Mucosa of descending colon (tissue), 3 donors: ENCODE results near the gene ZNF579. TPM values are rescaled to one million over a fixed set of nuclear protein-coding genes. Genes with fewer than 3 reads are reported as not detected.
"Not testable (repeated sequence)": the region's sequence is repeated elsewhere in the genome, so short reads cannot be mapped to it uniquely, and the experiment has no call there.

Experiments
- ATAC-seq: fragments of 200-7000 bp; cut with Tn5 transposase; one replicate; pipeline ENCODE4 v1.9.1; 2020; ENCODE audit warnings: mild to moderate bottlenecking, moderate library complexity
- DNase-seq, 3 donors: peaks; one replicate each; pipeline ENCODE4 v3.0.0-alpha.2; 2020
- H3K36me3 ChIP-seq: fragments of 200-600 bp; one replicate; pipeline ENCODE4 v1.8.0; 2021; ENCODE audit warnings: low read depth, mild to moderate bottlenecking
- H3K4me1 ChIP-seq: fragments of 200-600 bp; one replicate; pipeline ENCODE4 v1.8.0; 2021; ENCODE audit warnings: low read depth, mild to moderate bottlenecking
- H3K4me3 ChIP-seq: fragments of 200-600 bp; one replicate; pipeline ENCODE4 v1.8.0; 2021; ENCODE audit warnings: mild to moderate bottlenecking
- H3K9me3 ChIP-seq: fragments of 200-600 bp; one replicate; pipeline ENCODE4 v1.8.0; 2021; ENCODE audit warnings: mild to moderate bottlenecking
- intact Hi-C, 2 donors: fragments of 100-400 bp; cut with DNase I in 1 of 2; cut with micrococcal nuclease in 1 of 2; formaldehyde crosslinking; loops; one replicate each; pipeline versions ENCODE4 v1.11.0 to v1.11.1; 2022; cut with DNase I, micrococcal nuclease
- total RNA-seq, 3 donors: library from RNA; stranded (reverse); fragmentation: NEBNext Ultra II Directional in 2 of 3; extraction: Animal tissue kit (Norgen Biotek cat#: 25700) in 2 of 3; gene quantifications; one replicate each; pipeline versions ENCODE4 v1.2.1 to v1.2.4, GENCODE V29; 2021 to 2023
- TF ChIP-seq, protein P1 (sequence below): fragments of 200-600 bp; IDR thresholded peaks from one replicate; pipeline ENCODE4 v1.8.0; 2022; ENCODE audit warnings: antibody characterized with exemption, mild to moderate bottlenecking
- donor health status: DM: no; HTN: no; CAD: no; lungs with moderate emphysema.
- donor health status: DM: no; HTN: no; CAD: no.
- donor health status: DM: no; HTN: yes; CAD: no.

The ZNF579 gene
- total RNA-seq, 3 donors from 2014 or later = 6.2 to 13.6 (median 7.2) TPM

DNA sequence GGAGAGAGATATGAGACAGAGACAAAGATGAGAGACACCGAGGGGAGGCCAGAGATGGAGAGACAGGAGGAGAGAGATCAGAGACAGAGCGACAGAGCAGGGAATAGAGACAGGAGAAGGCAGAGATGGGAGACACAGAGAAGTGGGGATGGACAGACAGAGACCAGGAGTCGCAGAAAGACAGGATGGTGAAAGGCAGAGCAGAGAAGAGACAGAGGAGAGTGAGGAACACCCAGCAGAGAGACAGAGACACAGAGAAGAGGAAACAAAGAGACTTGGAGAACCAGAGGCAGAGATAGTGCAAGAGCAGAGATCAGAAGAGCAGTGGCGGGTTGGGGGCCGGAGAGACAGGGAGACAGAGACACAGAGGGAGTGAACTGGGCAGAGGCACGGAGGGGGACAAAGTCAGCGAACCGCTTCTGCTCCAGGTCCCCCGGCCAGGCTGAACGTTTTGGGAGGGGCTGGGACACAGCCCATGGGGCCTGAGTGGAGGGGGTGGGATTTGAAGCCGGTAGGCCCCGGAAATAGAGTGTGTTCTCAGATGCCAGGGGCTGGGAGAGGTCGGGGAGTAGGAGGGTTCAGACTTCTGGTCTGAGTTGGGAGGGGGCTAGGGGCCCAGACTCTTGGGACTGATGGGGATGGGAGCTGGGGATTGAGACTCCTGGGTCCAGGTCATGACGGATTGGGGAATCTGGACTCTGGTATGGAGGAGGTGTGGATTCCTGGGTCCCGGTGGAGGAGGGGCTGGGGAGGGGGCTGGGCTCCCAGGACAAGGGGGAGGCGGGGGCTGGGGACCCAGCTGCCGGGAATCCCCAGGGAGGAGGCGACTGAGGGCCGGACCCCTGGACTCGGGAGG, 654 bp downstream of the ZNF579 start:
- peak in 1 of 3 donors; percentile 48 for DNase-seq

GRCh38 chr19:55578761-55579747, 1.6 kb downstream of the ZNF579 start:
- ATAC-seq = no peak

More for the DNA sequence above, 654 bp downstream of the ZNF579 start:
- intact Hi-C loops = no loop called here
- peaks cover 7% of the 10 kb centered on the region for H3K4me1 ChIP-seq
- H3K9me3 ChIP-seq = no peaks in the 10 kb centered on the region
- H3K4me3 ChIP-seq = peak overlapping the region; percentile 59
- no peaks in the 10 kb centered on the region for H3K36me3 ChIP-seq
- peak; percentile 40 for ATAC-seq
- TF ChIP-seq, protein P1, sequence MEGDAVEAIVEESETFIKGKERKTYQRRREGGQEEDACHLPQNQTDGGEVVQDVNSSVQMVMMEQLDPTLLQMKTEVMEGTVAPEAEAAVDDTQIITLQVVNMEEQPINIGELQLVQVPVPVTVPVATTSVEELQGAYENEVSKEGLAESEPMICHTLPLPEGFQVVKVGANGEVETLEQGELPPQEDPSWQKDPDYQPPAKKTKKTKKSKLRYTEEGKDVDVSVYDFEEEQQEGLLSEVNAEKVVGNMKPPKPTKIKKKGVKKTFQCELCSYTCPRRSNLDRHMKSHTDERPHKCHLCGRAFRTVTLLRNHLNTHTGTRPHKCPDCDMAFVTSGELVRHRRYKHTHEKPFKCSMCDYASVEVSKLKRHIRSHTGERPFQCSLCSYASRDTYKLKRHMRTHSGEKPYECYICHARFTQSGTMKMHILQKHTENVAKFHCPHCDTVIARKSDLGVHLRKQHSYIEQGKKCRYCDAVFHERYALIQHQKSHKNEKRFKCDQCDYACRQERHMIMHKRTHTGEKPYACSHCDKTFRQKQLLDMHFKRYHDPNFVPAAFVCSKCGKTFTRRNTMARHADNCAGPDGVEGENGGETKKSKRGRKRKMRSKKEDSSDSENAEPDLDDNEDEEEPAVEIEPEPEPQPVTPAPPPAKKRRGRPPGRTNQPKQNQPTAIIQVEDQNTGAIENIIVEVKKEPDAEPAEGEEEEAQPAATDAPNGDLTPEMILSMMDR = no peak

GRCh38 chr19:55578031-55578760, 2.5 kb downstream of the ZNF579 start:
- Histone ChIP-seq H3K36me3 (no peaks in the 10 kb centered on the region), H3K4me1 (peaks cover 7% of the 10 kb centered on the region), H3K4me3 (no peak overlapping the region), H3K9me3 (no peaks in the 10 kb centered on the region)
- TF ChIP-seq, protein P1 = no peak
- DNase-seq (no peak), ATAC-seq (no peak)
- intact Hi-C loops = no loop called here

More at GRCh38 chr19:55578761-55579747, 1.6 kb downstream of the ZNF579 start:
- no peaks in the 10 kb centered on the region for H3K9me3 ChIP-seq
- intact Hi-C loops = no loop called here
- TF ChIP-seq, protein P1 = no peak
- peaks cover 7% of the 10 kb centered on the region for H3K4me1 ChIP-seq
- no peak overlapping the region for H3K4me3 ChIP-seq
- no peak for DNase-seq
- no peaks in the 10 kb centered on the region for H3K36me3 ChIP-seq

- intact Hi-C loops = no loop called here
- ATAC-seq = no peak
- Histone ChIP-seq H3K9me3 (no peaks in the 10 kb centered on the region), H3K36me3 (no peaks in the 10 kb centered on the region), H3K4me3 (no peak overlapping the region), H3K4me1 (peaks cover 7% of the 10 kb centered on the region)
- TF ChIP-seq, protein P1 = no peak
- DNase-seq = no peak
These were observed 3.9 kb downstream of the ZNF579 start for GRCh38 chr19:55576746-55577145.

DNA sequence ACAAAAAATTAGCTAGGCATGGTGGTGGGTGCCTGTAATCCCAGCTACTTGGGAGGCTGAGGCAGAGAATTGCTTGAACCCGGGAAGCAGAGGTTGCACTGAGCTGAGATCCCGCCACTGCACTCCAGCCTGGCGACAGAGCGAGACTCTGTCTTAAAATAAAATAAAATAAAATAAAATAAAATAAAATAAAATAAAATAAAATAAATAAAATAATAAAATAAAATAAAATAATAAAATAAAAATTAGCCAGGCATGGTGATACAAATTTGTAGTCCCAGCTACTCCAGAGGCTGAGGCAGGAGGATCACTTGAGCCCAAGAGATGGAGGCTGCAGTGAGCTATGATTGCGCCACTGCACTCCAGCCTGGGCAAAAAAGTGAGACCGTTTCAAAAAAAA, 6.7 kb downstream of the ZNF579 start:
- intact Hi-C loops, H3K4me3 ChIP-seq, H3K9me3 ChIP-seq, DNase-seq, H3K36me3 ChIP-seq, H3K4me1 ChIP-seq, ATAC-seq: not testable (repeated sequence)

- DNase-seq, ATAC-seq, H3K9me3 ChIP-seq, H3K4me1 ChIP-seq, H3K36me3 ChIP-seq, H3K4me3 ChIP-seq, intact Hi-C loops: not testable (repeated sequence)
These were observed 11.2 kb downstream of the ZNF579 start for GRCh38 chr19:55569477-55569876.
